ENCODE data around the gene GLYR1.

DNA sequence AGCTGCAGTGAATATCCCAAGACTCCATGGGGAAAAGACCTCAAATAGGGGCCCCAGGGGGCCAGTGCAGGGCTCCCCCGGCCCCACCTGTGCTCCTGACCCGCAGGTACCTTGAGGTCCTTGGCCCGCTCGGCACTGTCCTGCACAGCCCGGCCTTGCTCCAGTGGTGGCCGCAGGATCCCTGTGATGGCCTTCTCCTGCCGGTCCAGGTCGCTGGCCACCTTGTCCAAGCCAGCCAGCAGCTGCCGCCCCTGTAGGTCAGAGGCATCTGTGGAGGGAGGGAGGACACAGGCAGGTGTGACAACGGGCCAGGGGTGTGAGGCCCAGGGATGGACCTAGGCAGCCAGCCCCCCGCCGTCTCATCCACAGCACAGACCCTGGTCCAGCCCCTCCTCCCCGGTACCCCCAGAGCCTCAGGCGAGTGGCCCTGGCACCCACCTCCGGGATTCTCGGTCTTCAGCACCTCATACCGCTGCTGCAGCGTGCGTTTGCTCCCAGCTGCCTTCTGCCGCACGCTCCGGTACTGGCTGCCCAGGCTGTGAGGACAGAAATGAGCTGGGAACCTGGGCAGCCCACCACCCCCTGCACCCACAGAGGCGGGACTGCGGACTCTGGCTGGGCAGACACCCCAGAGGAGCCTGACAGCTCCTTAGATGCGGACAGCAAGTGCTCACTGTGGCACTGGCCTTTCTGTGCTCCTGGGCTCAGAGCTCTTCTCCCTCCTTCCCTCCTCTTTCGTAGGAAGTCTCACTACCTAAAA, 46.2 kb upstream of the GLYR1 start:
- TF ChIP-seq, protein P1, sequence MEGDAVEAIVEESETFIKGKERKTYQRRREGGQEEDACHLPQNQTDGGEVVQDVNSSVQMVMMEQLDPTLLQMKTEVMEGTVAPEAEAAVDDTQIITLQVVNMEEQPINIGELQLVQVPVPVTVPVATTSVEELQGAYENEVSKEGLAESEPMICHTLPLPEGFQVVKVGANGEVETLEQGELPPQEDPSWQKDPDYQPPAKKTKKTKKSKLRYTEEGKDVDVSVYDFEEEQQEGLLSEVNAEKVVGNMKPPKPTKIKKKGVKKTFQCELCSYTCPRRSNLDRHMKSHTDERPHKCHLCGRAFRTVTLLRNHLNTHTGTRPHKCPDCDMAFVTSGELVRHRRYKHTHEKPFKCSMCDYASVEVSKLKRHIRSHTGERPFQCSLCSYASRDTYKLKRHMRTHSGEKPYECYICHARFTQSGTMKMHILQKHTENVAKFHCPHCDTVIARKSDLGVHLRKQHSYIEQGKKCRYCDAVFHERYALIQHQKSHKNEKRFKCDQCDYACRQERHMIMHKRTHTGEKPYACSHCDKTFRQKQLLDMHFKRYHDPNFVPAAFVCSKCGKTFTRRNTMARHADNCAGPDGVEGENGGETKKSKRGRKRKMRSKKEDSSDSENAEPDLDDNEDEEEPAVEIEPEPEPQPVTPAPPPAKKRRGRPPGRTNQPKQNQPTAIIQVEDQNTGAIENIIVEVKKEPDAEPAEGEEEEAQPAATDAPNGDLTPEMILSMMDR (IDR thresholded peaks at IDR 0.05): no peak
- TF ChIP-seq POLR2A (IDR thresholded peaks at IDR 0.05): no peak
